Activated CD4-positive, alpha-beta T cell treated with anti-CD3 and anti-CD28 coated beads, Interleukin-2, amount 50 U/mL, for 4 hours (primary cell): ENCODE measurements around the gene AP2M1.
"Not testable (repeated sequence)": the region's sequence is repeated elsewhere in the genome, so short reads cannot be mapped to it uniquely, and the experiment has no call there.

Experiments
- DNase-seq, 2 experiments: peaks; one replicate each; pipeline ENCODE4 v3.0.0-alpha.2; 2020

The AP2M1 gene

GRCh38 chr3:184157206-184157605, 17.4 kb upstream of the AP2M1 start:
- DNase-seq = no peak

DNA sequence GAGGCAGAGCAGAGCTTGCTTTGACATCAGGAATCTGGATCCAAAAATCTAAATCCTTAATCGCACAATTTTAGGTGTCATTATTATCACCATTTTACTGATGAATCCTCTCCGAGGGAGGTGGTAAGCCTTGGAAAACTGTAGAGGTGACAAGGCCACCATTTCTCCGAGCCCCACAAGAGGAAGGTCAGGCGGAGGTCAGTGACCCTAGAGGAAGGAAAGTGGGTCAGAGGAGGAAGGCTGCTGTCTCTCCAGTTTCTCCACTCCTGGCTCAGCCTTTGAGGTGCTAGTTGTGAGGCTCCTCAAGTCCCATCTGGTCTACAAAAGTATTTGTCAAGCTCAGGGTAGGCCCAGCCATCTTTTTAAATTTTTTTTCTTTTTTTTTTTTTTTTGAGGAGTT, 16.3 kb upstream of the AP2M1 start:
- DNase-seq = no peak

DNA sequence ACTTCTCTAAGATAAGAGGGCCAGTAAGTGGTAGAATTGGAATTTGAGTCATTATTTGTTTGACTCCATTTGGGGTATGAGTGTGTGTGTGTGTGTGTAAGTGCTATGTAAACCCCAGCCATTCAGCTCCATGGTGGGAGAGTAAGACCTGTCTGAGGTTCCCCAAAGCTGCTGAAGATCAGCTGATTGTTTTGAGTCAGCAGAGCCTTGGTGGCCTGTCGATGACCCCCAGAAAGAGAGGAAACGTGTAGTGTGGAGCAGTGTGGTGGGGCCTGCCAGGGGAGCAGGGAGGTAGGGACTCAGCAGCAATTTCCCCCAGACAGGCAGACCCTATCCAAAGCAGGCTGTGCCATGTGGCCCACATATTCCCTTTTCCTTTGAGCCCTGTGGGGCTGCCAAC, 14.2 kb upstream of the AP2M1 start:
- DNase-seq = no peak

DNA sequence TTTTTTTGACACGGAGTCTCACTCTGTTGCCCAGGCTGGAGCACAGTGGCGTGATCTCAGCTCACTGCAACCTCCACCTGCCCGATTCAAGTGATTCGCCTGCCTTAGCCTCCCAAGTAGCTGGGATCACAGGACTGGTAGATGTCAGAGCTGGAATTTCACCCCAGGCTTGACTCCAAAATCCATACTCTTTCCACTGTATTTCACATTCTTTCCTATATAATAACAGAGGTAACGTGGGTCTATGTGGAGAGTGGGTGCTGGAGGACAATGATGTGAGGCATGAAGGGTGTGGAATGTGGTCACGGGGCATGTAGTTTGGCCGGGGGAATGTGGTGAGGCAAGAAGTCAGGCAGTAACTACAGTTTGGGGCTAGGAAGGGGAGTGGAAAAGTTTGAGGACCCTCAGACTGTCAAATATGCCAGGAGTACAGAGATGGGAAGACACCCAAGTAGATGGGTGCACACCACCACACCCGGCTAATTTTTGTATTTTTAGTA, 12.0 kb upstream of the AP2M1 start:
- DNase-seq = not testable (repeated sequence)

DNA sequence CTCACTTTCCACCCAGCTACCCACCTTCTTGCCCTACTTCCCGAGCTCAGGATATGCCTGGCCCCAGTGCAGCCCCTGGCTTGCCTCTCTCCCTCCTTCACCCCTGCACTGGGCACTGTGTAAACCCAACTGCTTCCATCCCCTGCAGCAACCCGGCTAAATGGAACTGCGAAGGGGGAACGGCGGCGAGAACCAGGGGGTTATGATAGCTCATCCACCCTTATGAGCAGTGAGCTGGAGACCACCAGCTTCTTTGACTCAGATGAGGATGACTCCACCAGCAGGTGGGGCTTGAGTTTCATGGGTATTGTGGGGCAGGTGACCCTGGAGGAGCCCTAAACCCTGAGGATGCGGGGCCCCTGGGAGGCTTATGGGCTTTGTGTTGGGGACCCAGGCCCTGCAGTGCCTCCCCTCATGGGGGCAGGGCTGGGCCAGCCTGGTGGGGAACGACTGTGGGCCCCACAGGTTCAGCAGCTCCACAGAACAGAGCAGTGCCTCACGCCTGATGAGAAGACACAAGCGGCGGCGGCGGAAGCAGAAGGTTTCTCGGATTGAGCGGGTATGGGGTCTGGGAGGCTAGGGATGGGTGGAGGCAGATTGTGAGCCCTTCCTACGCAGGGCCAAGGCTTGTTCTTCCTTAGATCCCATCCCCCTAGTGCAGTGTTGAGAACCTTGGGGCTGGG, 9.9 kb upstream of the AP2M1 start:
- no peak for DNase-seq

GRCh38 chr3:184165543-184165942, 9.1 kb upstream of the AP2M1 start:
- no peak for DNase-seq

GRCh38 chr3:184166671-184167070, 8.0 kb upstream of the AP2M1 start:
- DNase-seq = no peak

GRCh38 chr3:184167786-184168185, 6.9 kb upstream of the AP2M1 start:
- no peak for DNase-seq

- no peak for DNase-seq
Measured at GRCh38 chr3:184168363-184169120, 6.1 kb upstream of the AP2M1 start.

DNA sequence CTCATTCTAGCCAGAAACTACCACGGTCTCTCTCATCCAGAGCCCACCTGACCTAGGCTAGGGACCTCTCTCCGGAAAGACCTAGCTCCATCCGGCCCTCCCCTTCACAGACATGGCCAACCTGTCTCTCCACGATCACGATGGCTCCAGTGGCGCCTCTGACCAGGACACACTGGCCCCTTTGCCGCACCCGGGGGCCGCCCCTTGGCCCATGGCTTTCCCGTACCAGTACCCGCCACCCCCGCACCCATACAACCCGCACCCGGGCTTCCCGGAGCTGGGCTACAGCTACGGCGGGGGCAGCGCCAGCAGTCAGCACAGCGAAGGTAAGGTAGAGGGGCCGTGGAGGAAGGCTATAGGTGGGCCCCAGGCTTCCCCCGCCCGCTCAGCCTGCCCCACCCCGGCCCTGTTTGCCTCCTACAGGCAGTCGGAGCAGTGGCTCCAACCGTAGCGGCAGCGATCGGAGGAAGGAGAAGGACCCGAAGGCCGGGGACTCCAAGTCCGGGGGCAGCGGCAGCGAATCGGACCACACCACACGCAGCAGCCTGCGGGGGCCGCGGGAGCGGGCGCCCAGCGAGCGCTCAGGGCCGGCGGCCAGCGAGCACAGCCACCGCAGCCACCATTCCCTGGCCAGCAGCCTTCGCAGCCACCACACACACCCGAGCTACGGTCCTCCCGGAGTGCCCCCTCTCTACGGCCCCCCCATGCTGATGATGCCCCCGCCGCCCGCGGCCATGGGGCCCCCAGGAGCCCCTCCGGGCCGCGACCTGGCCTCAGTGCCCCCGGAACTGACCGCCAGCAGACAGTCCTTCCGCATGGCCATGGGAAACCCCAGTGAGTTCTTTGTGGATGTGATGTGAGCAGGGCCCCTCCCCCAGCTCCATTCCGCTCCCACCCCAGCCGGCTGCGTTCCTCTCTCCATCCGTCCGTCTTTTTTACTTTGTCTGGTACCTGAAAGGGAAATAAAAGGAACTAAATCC, 4.5 kb upstream of the AP2M1 start:
- DNase-seq = no peak

GRCh38 chr3:184171562-184171961, 3.1 kb upstream of the AP2M1 start:
- DNase-seq = no peak

- no peak for DNase-seq
Measured at GRCh38 chr3:184172681-184173373, 1.8 kb upstream of the AP2M1 start.

GRCh38 chr3:184173374-184173722, 1.3 kb upstream of the AP2M1 start:
- DNase-seq = no peak

DNA sequence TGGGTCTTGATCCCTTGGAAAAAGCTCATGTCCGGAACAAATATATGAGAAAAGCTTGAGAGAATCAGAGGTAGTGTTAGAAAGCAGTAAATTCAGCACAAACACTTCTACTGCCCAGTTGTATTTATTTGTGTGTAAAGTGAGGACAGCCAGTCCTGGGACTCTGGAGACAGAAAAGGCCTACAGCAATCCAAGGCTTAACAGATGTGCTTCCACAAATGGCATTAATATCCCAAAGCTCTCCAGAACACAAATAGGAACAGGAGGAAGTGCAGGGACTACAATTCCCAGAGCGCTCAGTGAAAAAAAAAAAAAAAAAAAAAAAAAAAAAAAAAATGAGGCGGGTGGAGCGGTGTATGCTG, 390 bp upstream of the AP2M1 start:
- DNase-seq = no peak

- DNase-seq = no peak
Measured at GRCh38 chr3:184175506-184175905, 851 bp downstream of the AP2M1 start.

DNA sequence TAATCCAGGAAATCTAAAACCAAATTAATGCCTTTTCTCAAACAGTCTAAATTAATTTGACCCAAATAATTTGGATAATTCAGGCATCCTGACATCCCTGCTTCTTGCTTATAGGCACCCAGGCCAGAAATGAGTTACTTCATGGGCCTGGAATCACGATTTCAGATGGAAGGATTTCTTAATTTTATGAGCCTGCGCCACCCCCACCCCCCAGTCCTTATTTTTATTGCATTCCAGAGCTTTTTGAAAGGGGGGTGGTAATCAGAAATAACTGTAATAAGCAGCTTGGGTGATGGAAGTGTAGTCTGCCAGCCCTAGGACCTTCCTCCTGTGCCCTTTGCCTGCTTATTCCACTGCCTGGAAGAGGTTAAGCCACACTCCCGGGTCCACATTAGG, 1.3 kb downstream of the AP2M1 start:
- DNase-seq = no peak

GRCh38 chr3:184176377-184177330, 2.0 kb downstream of the AP2M1 start:
- no peak for DNase-seq

- DNase-seq = no peak
Measured at GRCh38 chr3:184177331-184177731, 2.7 kb downstream of the AP2M1 start.

GRCh38 chr3:184177767-184178306, 3.2 kb downstream of the AP2M1 start:
- DNase-seq = no peak

GRCh38 chr3:184178521-184179138, 4.0 kb downstream of the AP2M1 start:
- no peak for DNase-seq

DNA sequence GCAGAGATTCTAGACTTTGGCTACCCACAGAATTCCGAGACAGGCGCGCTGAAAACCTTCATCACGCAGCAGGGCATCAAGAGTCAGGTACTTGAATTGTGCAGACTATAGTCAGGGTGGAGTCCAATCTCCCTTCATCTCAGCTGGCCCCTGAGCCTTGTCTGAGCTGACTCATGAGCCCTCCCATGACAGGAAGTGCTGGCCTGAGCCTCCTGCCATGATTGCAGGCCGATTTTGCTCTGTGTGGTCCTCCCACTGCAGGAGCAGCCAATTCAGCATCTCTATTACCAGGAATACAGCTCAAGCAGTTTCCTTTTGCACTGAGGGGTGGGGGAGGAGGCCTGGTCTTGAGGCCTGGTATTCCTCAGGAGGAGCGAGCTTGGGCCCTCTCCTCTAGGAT, 5.5 kb downstream of the AP2M1 start:
- no peak for DNase-seq
